WTC11 (cell line): ENCODE results near the gene GRM5. TPM values are rescaled to one million over a fixed set of nuclear protein-coding genes. Genes with fewer than 3 reads are reported as not detected.
A peak's percentile ranks its signal among the peaks of the same experiment; 100 is the strongest.

ENCODE experiments used
- ATAC-seq: fragments of 200-7000 bp; cut with Tn5 transposase; 2 replicates; pipeline ENCODE4 v1.10.0; 2021; ENCODE audit warnings: mild to moderate bottlenecking, moderate library complexity
- CTCF ChIA-PET: fragments of 300-600 bp; sonication (Branson Sonifier 250); formaldehyde crosslinking; loops from one replicate; lab custom pipeline; 2021; ENCODE audit warnings: antibody characterized with exemption; lab: Charles Lee
- POLR2A ChIA-PET: fragments of 350-600 bp; sonication (Branson Sonifier 250); formaldehyde crosslinking; loops from one replicate; lab custom pipeline; 2021; ENCODE audit warnings: antibody characterized with exemption; lab: Charles Lee
- DNase-seq: peaks from one replicate; pipeline ENCODE4 v3.0.0; 2021; ENCODE audit warnings: low spot score
- H3K27ac Mint-ChIP-seq: 2 replicates; pipeline ENCODE4 v1.8.0; 2021; ENCODE audit warnings: mixed read lengths
- H3K27me3 Mint-ChIP-seq: 2 replicates; pipeline ENCODE4 v1.8.0; 2021; ENCODE audit warnings: low read depth, mild to moderate bottlenecking, moderate library complexity, mixed read lengths
- H3K36me3 Mint-ChIP-seq: 2 replicates; pipeline ENCODE4 v1.8.0; 2021; ENCODE audit warnings: mixed read lengths
- H3K4me1 Mint-ChIP-seq: 2 replicates; pipeline ENCODE4 v1.8.0; 2022; ENCODE audit warnings: mixed read lengths
- H3K4me3 Mint-ChIP-seq: 2 replicates; pipeline ENCODE4 v1.8.0; 2021; ENCODE audit warnings: mild to moderate bottlenecking, moderate library complexity, mixed read lengths
- H3K9me3 Mint-ChIP-seq: 2 replicates; pipeline ENCODE4 v1.8.0; 2021; ENCODE audit warnings: mixed read lengths
- ATF1 ChIP-seq: sonication (generic); formaldehyde crosslinking; IDR thresholded peaks from 2 replicates; pipeline ENCODE4 v1.8.1; 2023; ENCODE audit warnings: mild to moderate bottlenecking, moderate library complexity, missing genetic modification reagents
- E2F5 ChIP-seq: sonication (generic); formaldehyde crosslinking; IDR thresholded peaks from 2 replicates; pipeline ENCODE4 v1.8.1; 2022; ENCODE audit warnings: mild to moderate bottlenecking, moderate library complexity, missing genetic modification reagents
- ESRRA ChIP-seq: sonication (generic); formaldehyde crosslinking; IDR thresholded peaks from 2 replicates; pipeline ENCODE4 v1.8.1; 2022; ENCODE audit warnings: mild to moderate bottlenecking, missing genetic modification reagents, borderline replicate concordance
- FOXP1 ChIP-seq: sonication (generic); formaldehyde crosslinking; IDR thresholded peaks from 2 replicates; pipeline ENCODE4 v1.8.0; 2022; ENCODE audit warnings: missing genetic modification reagents, mild to moderate bottlenecking, moderate library complexity, borderline replicate concordance
- FOXP4 ChIP-seq: sonication (generic); formaldehyde crosslinking; IDR thresholded peaks from 2 replicates; pipeline ENCODE4 v1.8.0; 2022; ENCODE audit warnings: mild to moderate bottlenecking, missing genetic modification reagents
- MXD4 ChIP-seq: fragments of 250-450 bp; sonication (Bioruptor Pico); IDR thresholded peaks from 2 replicates; pipeline ENCODE4 v1.8.0; 2021; ENCODE audit warnings: mild to moderate bottlenecking, moderate library complexity, borderline replicate concordance
- NFATC4 ChIP-seq: fragments of 250-450 bp; sonication (Bioruptor Pico); IDR thresholded peaks from 2 replicates; pipeline ENCODE4 v1.9.0; 2021; ENCODE audit warnings: mild to moderate bottlenecking
- RELA ChIP-seq: sonication (generic); formaldehyde crosslinking; IDR thresholded peaks from 2 replicates; pipeline ENCODE4 v1.8.1; 2022; ENCODE audit warnings: missing genetic modification reagents, mild to moderate bottlenecking, borderline replicate concordance
- USF1 ChIP-seq: sonication (generic); formaldehyde crosslinking; IDR thresholded peaks from 2 replicates; pipeline ENCODE4 v1.8.0; 2022; ENCODE audit warnings: mild to moderate bottlenecking, missing genetic modification reagents
- ZNF121 ChIP-seq: sonication (generic); formaldehyde crosslinking; IDR thresholded peaks from 2 replicates; pipeline ENCODE4 v1.8.0; 2023; ENCODE audit warnings: missing genetic modification reagents
- ZNF232 ChIP-seq: sonication (generic); formaldehyde crosslinking; IDR thresholded peaks from 2 replicates; pipeline ENCODE4 v1.8.0; 2022; ENCODE audit warnings: mild to moderate bottlenecking, missing genetic modification reagents
- ZNF263 ChIP-seq: sonication (generic); formaldehyde crosslinking; IDR thresholded peaks from 2 replicates; pipeline ENCODE4 v1.8.1; 2022; ENCODE audit warnings: low read depth, mild to moderate bottlenecking, moderate library complexity, missing genetic modification reagents
- ZNF425 ChIP-seq: fragments of 250-450 bp; sonication (Bioruptor Pico); conservative IDR thresholded peaks from 2 replicates; pipeline ENCODE4 v1.9.0; 2021; ENCODE audit warnings: mild to moderate bottlenecking
- total RNA-seq: library from RNA; stranded (reverse); gene quantifications from 3 replicates; pipeline ENCODE4 v1.2.3, GENCODE V29; 2021
- TF ChIP-seq, protein P1 (sequence below): sonication (generic); formaldehyde crosslinking; IDR thresholded peaks from 2 replicates; pipeline ENCODE4 v1.8.0; 2023; ENCODE audit warnings: mild to moderate bottlenecking, missing genetic modification reagents
- TF ChIP-seq, protein P2 (sequence below): sonication (generic); formaldehyde crosslinking; IDR thresholded peaks from 2 replicates; pipeline ENCODE4 v1.8.1; 2022; ENCODE audit warnings: low read depth, missing genetic modification reagents, borderline replicate concordance

Gene GRM5
- total RNA-seq, 1 experiment from 2014 or later, result 0.13 TPM

DNA sequence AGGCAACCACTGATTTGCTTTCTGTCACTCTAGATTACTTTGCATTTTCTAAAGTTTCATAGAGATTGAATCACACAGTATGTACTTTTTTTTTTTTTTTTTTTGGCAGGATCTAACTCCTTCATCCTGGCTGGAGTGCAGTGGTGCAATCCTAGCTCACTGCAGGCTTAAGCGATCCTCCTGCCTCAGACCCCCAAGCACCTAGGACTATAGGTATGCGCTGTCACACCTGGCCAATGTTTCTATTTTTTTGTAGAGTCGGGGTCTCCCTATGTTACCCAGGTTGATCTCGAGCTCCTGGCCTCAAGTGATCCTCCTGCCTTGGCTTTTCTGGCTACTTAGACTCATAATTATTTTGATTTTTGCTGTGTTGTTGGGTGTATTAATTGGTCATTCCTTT, 433.6 kb downstream of the GRM5 start:
- CTCF ChIA-PET, result interaction anchor here (0.6 kb wide), 1 partner anchor 148 kb away, joined by 4 read pairs; no protein-coding TSS in a partner anchor
- peaks cover 12% of the 10 kb centered on the region for H3K4me1 Mint-ChIP-seq
- TF ChIP-seq FOXP4 (CRISPR knock-in tag), result no peak
- no peak for TF ChIP-seq RELA (CRISPR knock-in tag)
- TF ChIP-seq, protein P1, sequence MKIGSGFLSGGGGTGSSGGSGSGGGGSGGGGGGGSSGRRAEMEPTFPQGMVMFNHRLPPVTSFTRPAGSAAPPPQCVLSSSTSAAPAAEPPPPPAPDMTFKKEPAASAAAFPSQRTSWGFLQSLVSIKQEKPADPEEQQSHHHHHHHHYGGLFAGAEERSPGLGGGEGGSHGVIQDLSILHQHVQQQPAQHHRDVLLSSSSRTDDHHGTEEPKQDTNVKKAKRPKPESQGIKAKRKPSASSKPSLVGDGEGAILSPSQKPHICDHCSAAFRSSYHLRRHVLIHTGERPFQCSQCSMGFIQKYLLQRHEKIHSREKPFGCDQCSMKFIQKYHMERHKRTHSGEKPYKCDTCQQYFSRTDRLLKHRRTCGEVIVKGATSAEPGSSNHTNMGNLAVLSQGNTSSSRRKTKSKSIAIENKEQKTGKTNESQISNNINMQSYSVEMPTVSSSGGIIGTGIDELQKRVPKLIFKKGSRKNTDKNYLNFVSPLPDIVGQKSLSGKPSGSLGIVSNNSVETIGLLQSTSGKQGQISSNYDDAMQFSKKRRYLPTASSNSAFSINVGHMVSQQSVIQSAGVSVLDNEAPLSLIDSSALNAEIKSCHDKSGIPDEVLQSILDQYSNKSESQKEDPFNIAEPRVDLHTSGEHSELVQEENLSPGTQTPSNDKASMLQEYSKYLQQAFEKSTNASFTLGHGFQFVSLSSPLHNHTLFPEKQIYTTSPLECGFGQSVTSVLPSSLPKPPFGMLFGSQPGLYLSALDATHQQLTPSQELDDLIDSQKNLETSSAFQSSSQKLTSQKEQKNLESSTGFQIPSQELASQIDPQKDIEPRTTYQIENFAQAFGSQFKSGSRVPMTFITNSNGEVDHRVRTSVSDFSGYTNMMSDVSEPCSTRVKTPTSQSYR, result no peak
- no peak for TF ChIP-seq USF1 (CRISPR knock-in tag)
- TF ChIP-seq MXD4 (CRISPR knock-in tag), result no peak
- no peak for TF ChIP-seq NFATC4 (CRISPR knock-in tag)
- TF ChIP-seq ZNF263 (CRISPR knock-in tag), result no peak
- no peak for TF ChIP-seq ZNF425 (CRISPR knock-in tag)
- no peak for TF ChIP-seq ZNF121 (CRISPR knock-in tag)
- no peak for TF ChIP-seq ATF1 (CRISPR knock-in tag)
- no peak for TF ChIP-seq ZNF232 (CRISPR knock-in tag)
- TF ChIP-seq ESRRA (CRISPR knock-in tag), result no peak
- TF ChIP-seq E2F5 (CRISPR knock-in tag), result no peak
- TF ChIP-seq FOXP1 (CRISPR knock-in tag), result no peak
- TF ChIP-seq, protein P2, sequence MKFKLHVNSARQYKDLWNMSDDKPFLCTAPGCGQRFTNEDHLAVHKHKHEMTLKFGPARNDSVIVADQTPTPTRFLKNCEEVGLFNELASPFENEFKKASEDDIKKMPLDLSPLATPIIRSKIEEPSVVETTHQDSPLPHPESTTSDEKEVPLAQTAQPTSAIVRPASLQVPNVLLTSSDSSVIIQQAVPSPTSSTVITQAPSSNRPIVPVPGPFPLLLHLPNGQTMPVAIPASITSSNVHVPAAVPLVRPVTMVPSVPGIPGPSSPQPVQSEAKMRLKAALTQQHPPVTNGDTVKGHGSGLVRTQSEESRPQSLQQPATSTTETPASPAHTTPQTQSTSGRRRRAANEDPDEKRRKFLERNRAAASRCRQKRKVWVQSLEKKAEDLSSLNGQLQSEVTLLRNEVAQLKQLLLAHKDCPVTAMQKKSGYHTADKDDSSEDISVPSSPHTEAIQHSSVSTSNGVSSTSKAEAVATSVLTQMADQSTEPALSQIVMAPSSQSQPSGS (CRISPR knock-in tag), result no peak
- TF ChIP-seq, all 79 proteins: peak for 0
- Mint-ChIP-seq H3K36me3 (no peaks in the 10 kb centered on the region), H3K9me3 (no peaks in the 10 kb centered on the region), H3K4me3 (no peak overlapping the region), H3K27ac (no peak overlapping the region), H3K27me3 (no peaks in the 10 kb centered on the region)
- no peak for DNase-seq
- peak; percentile 51; the same call in 1 of the 2 replicates for ATAC-seq
- POLR2A ChIA-PET, result no interaction called here

DNA sequence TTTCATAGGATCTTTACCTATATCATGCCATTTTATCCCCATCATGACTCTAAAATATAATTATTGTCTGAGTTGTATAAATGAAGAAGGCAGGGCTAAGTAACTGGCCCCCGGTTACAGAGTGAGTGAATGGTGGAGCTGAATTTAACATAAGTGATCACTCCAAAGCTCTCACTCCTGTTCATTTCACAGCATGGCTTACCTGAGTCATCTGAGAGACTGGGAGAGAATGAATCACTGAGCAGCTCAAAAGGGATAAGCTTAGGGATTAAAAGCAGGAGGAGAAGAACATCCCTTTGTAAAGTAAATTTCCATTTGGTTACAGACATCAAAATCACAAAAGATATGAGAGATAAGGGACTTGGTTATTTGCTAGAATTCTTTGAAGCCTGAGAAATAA, 434.3 kb downstream of the GRM5 start:
- Mint-ChIP-seq H3K4me3 (no peak overlapping the region), H3K4me1 (peaks cover 12% of the 10 kb centered on the region), H3K27me3 (no peaks in the 10 kb centered on the region), H3K36me3 (no peaks in the 10 kb centered on the region), H3K9me3 (no peaks in the 10 kb centered on the region), H3K27ac (no peak overlapping the region)
- ATAC-seq, result peak; percentile 94
- ChIA-PET CTCF (no interaction called here), POLR2A (no interaction called here)
- DNase-seq, result no peak
- TF ChIP-seq MXD4 (CRISPR knock-in tag), result no peak
